T-helper 2 cell treated with Interferon-gamma antibody and Interleukin-4, amounts not matched to agents 5 μg/mL and 100 μg/mL, for 36 hours (primary cell): ENCODE results near the gene CALCOCO1.

ENCODE experiments used
- DNase-seq: peaks from one replicate; pipeline ENCODE4 v3.0.0; 2021; ENCODE audit warnings: low spot score
- H3K27ac Mint-ChIP-seq: one replicate; pipeline ENCODE4 v1.8.0; 2021; ENCODE audit warnings: mild to moderate bottlenecking, mixed read lengths
- H3K27me3 Mint-ChIP-seq: one replicate; pipeline ENCODE4 v1.8.0; 2021; ENCODE audit warnings: low read depth, mixed read lengths
- H3K36me3 Mint-ChIP-seq: one replicate; pipeline ENCODE4 v1.8.0; 2021; ENCODE audit warnings: low read depth, mixed read lengths
- H3K4me1 Mint-ChIP-seq: one replicate; pipeline ENCODE4 v1.8.0; 2021; ENCODE audit warnings: low read depth, mixed read lengths
- H3K4me3 Mint-ChIP-seq: one replicate; pipeline ENCODE4 v1.8.0; 2022; ENCODE audit warnings: mild to moderate bottlenecking, moderate library complexity, mixed read lengths
- H3K9me3 Mint-ChIP-seq: one replicate; pipeline ENCODE4 v1.8.0; 2021; ENCODE audit warnings: mixed read lengths

CALCOCO1 gene

GRCh38 chr12:53757101-53757770 lies 30.0 kb upstream of the CALCOCO1 start:
- H3K9me3 Mint-ChIP-seq = no peaks in the 10 kb centered on the region
- peak; percentile 77 for DNase-seq
- H3K4me3 Mint-ChIP-seq = peak overlapping the region; percentile 52
- H3K4me1 Mint-ChIP-seq = peaks cover 17% of the 10 kb centered on the region
- no peaks in the 10 kb centered on the region for H3K36me3 Mint-ChIP-seq
- H3K27ac Mint-ChIP-seq = no peak overlapping the region
- H3K27me3 Mint-ChIP-seq = peaks cover 42% of the 10 kb centered on the region

GRCh38 chr12:53756300-53757100 lies 29.2 kb upstream of the CALCOCO1 start:
- H3K27me3 Mint-ChIP-seq = peaks cover 39% of the 10 kb centered on the region
- no peak overlapping the region for H3K27ac Mint-ChIP-seq
- DNase-seq = no peak
- peak overlapping the region; percentile 52 for H3K4me3 Mint-ChIP-seq
- H3K36me3 Mint-ChIP-seq = no peaks in the 10 kb centered on the region
- peaks cover 19% of the 10 kb centered on the region for H3K4me1 Mint-ChIP-seq
- H3K9me3 Mint-ChIP-seq = no peaks in the 10 kb centered on the region

DNA sequence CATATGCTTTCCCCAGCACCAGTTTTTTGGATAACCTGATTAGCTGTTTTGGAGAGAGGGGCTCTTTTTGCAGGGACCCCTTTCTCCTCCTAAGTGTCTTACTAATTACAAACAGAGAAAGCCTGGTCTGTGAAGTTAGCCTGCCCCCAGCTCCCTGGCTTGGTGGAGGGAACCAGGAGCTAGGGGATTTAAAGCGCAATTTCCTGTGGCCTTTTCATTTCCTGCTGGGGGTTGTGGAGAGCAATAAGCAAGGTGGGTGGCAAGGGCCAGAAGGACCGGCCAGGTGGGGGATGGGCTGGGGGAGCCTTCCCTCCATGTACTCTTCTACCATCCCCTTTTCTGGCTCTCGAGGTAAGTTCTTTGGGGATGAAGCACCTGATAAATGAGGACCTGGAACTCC lies 28.6 kb upstream of the CALCOCO1 start:
- Mint-ChIP-seq H3K27me3 (peaks cover 36% of the 10 kb centered on the region), H3K36me3 (no peaks in the 10 kb centered on the region), H3K4me3 (no peak overlapping the region), H3K27ac (no peak overlapping the region), H3K9me3 (no peaks in the 10 kb centered on the region), H3K4me1 (peaks cover 19% of the 10 kb centered on the region)
- DNase-seq = no peak

- no peak overlapping the region for H3K4me3 Mint-ChIP-seq
- H3K27ac Mint-ChIP-seq = no peak overlapping the region
- H3K4me1 Mint-ChIP-seq = peaks cover 19% of the 10 kb centered on the region
Observed at GRCh38 chr12:53755451-53755891, 28.2 kb upstream of the CALCOCO1 start.

GRCh38 chr12:53754633-53755264 lies 27.5 kb upstream of the CALCOCO1 start:
- no peak overlapping the region for H3K4me3 Mint-ChIP-seq
- H3K36me3 Mint-ChIP-seq = no peaks in the 10 kb centered on the region
- peaks cover 28% of the 10 kb centered on the region for H3K27me3 Mint-ChIP-seq
- H3K9me3 Mint-ChIP-seq = no peaks in the 10 kb centered on the region
- H3K4me1 Mint-ChIP-seq = peaks cover 19% of the 10 kb centered on the region
- no peak for DNase-seq
- H3K27ac Mint-ChIP-seq = no peak overlapping the region

More at GRCh38 chr12:53755451-53755891, 28.2 kb upstream of the CALCOCO1 start:
- no peak for DNase-seq
- H3K27me3 Mint-ChIP-seq = peaks cover 32% of the 10 kb centered on the region
- no peaks in the 10 kb centered on the region for H3K36me3 Mint-ChIP-seq
- no peaks in the 10 kb centered on the region for H3K9me3 Mint-ChIP-seq

DNA sequence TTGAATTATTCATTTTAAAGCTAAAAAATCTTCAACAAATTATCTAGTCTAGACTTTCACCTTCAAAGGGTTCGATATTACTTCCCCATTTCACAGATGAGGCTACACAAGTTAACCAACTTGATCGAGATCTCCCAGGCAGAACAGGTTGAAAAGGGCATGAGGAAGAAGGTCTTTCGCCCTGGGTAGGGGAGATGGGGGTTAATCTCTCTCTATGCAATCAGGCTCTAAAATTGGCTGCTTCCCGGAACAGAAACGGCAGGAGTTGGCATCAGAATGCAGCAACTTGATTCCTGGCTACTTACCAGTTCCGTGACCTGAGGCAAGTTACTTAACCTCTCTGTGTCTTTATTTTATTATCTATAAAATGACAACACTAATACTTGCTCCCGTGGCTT lies 26.9 kb upstream of the CALCOCO1 start:
- no peak for DNase-seq
- Mint-ChIP-seq H3K4me3 (no peak overlapping the region), H3K27me3 (peaks cover 22% of the 10 kb centered on the region), H3K36me3 (no peaks in the 10 kb centered on the region), H3K4me1 (peaks cover 19% of the 10 kb centered on the region), H3K9me3 (no peaks in the 10 kb centered on the region), H3K27ac (no peak overlapping the region)

- H3K36me3 Mint-ChIP-seq = no peaks in the 10 kb centered on the region
- H3K9me3 Mint-ChIP-seq = no peaks in the 10 kb centered on the region
- peaks cover 21% of the 10 kb centered on the region for H3K4me1 Mint-ChIP-seq
- peaks cover 6% of the 10 kb centered on the region for H3K27me3 Mint-ChIP-seq
- no peak for DNase-seq
- no peak overlapping the region for H3K27ac Mint-ChIP-seq
- H3K4me3 Mint-ChIP-seq = no peak overlapping the region
Observed at GRCh38 chr12:53752621-53753020, 25.4 kb upstream of the CALCOCO1 start.

DNA sequence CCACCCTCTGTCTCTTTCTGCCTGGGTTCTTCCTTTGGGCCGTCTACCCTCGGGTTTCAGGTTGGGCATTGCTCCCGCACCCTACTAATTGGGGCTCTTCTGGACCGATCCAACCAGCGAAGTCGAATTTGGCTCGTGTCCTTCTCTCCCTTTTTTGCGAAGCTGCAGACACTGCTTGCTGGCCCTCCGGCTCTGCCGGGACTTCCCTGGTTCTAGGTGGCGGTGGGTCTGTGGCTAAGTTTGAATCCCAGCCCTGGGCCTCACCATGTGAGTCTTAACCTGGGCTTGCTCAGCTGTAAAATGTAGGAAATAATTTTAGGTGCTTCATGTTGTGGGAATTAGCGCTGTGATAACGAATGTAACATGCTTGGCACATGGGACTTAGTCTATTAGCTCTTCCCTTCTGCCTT lies 24.9 kb upstream of the CALCOCO1 start:
- Mint-ChIP-seq H3K9me3 (no peaks in the 10 kb centered on the region), H3K27me3 (peaks cover 6% of the 10 kb centered on the region), H3K4me1 (peaks cover 23% of the 10 kb centered on the region), H3K4me3 (no peak overlapping the region), H3K36me3 (no peaks in the 10 kb centered on the region), H3K27ac (no peak overlapping the region)
- DNase-seq = no peak

GRCh38 chr12:53751336-53752191 lies 24.3 kb upstream of the CALCOCO1 start, which contains the start of gene CISTR:
Gene CISTR (minus strand): TSS chr12:53751979.
- no peak for DNase-seq
- peaks cover 6% of the 10 kb centered on the region for H3K27me3 Mint-ChIP-seq
- H3K27ac Mint-ChIP-seq = no peak within 1 kb of the TSS
- H3K36me3 Mint-ChIP-seq = no peaks in the 10 kb centered on the region
- peaks cover 22% of the 10 kb centered on the region for H3K4me1 Mint-ChIP-seq
- H3K4me3 Mint-ChIP-seq = peak within 1 kb of the TSS; percentile 51
- H3K9me3 Mint-ChIP-seq = no peaks in the 10 kb centered on the region

DNA sequence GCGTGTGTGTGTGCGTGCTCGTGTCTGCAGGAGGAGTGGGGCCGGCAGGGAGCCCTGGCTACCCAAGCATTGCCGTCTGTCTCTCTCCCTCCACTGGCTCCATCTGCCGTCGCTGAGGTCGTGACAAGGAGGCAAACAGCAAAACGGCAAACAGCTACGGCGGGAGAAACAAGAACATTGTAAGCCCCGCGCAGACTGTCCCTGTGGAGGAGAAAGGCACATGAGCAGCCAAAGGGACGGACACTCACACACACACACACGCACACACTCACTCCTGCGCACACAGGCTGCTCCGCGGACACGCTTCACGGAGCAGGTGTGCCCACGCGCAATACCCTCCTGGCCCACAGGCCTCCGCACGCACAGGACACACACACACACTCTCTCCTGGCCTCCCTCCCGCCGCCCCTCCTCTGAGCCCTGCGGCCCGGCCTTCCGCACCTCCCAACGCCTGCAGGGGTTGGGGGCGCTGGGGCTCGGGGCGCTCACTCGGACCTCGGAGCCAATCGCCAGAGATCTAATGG lies 23.6 kb upstream of the CALCOCO1 start:
- Mint-ChIP-seq H3K9me3 (no peaks in the 10 kb centered on the region), H3K27ac (no peak overlapping the region), H3K4me3 (peak overlapping the region; percentile 51), H3K36me3 (no peaks in the 10 kb centered on the region), H3K27me3 (peaks cover 6% of the 10 kb centered on the region), H3K4me1 (peaks cover 21% of the 10 kb centered on the region)
- DNase-seq = no peak

DNA sequence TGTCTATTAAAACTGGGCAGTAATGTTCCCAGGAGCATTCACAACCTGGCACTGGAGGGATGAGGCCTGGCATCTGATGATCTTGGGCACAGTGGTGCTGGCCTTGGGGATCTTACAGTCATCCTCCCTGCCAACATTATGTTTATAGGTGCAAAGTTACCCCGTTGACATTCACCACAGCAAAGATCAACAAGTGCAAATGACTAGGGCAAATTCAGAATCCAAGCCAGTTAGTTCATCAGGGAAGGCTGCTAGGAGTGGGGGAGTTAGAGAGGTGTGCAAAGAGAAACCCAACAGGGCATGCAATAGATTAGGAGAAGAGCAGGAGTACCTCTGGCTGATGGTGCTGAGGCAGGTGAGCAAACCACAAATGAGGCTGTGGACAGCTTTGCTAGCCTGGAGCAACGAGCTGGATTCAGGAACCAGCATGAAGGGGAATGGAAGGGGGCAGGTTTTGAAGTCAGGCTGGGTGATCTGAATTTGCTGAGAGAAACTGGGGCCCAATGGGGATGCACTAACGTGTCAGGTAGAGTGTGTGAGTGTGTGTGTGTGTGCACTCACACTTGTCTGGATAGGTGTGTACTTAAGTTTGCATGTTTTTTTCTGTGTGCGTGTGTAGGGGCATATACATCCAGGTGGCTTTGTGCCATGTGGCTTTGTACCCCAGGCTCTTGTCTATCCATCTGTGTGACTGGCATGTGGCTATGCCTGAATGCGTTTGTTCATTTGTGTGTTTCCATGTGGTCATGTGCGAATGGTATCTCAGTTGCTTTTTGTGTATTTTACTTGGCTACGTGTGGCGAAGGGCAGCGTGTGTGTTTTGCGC lies 22.9 kb upstream of the CALCOCO1 start:
- no peaks in the 10 kb centered on the region for H3K9me3 Mint-ChIP-seq
- H3K4me3 Mint-ChIP-seq = no peak overlapping the region
- DNase-seq = no peak
- peaks cover 6% of the 10 kb centered on the region for H3K27me3 Mint-ChIP-seq
- no peaks in the 10 kb centered on the region for H3K36me3 Mint-ChIP-seq
- no peak overlapping the region for H3K27ac Mint-ChIP-seq
- peaks cover 15% of the 10 kb centered on the region for H3K4me1 Mint-ChIP-seq

- no peak for DNase-seq
- Mint-ChIP-seq H3K27me3 (peaks cover 23% of the 10 kb centered on the region), H3K4me3 (no peak overlapping the region), H3K27ac (no peak overlapping the region), H3K36me3 (no peaks in the 10 kb centered on the region), H3K9me3 (no peaks in the 10 kb centered on the region), H3K4me1 (peaks cover 17% of the 10 kb centered on the region)
Observed at GRCh38 chr12:53748072-53748840, 21.0 kb upstream of the CALCOCO1 start.
